Epidermal melanocyte (primary cell): ENCODE results near the gene GTPBP4.
"Not testable (repeated sequence)": the region's sequence is repeated elsewhere in the genome, so short reads cannot be mapped to it uniquely, and the experiment has no call there.

Source experiments
- DNase-seq: peaks from one replicate; pipeline ENCODE4 v3.0.0; 2011; ENCODE audit warnings: low spot score; ENCODE audit not compliant: insufficient read length

The GTPBP4 gene

DNA sequence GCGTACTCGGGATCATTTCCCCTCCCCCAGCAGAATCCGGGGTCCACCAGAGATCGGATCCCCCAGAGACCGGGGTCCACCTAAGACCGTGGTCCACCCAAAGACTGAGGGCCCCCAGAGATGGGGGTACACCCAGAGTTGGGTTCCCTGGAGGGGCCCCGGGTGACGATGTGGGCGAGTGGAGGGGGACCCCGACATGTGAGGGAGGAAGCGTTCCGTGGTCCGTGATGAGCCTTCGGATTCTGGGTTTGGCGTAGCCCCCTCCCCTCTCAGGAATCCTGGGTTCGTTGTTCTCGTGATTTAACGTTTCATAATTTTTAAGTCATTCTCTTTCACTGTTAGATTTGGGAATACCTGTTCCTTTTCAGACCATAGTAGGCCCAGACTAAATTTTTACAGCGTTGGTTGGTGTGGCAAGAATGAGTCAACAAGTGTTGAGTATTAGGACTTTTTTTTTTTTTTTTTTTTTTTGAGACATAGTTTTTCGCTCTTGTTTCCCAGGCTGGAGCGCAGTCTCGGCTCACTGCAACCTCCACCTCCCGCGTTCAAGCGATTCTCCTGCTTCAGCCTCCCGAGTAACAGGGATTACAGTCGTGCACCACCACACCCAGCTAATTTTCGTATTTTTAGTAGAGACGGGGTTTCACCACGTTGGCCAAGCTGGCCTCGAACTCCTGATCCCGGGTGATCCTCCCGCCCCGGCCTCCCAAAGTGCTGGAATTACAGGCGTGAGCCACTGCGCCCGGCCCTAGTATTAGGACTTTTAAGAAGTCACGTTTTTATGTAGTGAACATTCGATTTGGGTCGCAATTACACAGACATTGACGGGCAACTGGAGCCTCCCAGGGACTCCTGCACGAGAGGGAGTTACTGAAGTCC is 672 bp downstream of the GTPBP4 start:
- no peak for DNase-seq

GRCh38 chr10:990808-991207 is 2.6 kb downstream of the GTPBP4 start:
- no peak for DNase-seq

GRCh38 chr10:992467-992866 is 4.2 kb downstream of the GTPBP4 start:
- no peak for DNase-seq

DNA sequence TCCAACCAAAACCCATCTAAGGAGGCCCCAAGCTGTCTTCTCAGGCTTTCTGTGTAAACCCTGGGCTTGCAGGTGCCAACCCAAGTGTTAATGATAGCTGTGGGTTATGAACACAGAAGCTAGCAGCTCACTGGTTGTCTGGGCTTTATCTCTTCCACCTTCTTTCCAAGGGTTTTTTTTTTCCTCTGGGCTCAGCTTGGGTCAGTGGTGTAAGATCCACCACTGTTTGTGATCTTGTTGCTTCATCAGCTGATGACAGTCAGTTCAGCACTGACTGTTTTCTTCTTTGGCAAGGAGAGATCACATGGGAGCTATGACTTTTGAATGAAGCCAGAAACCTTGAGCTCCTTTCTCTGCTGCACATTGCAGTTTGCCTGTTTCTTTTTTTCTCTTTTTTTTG is 4.6 kb downstream of the GTPBP4 start:
- no peak for DNase-seq

DNA sequence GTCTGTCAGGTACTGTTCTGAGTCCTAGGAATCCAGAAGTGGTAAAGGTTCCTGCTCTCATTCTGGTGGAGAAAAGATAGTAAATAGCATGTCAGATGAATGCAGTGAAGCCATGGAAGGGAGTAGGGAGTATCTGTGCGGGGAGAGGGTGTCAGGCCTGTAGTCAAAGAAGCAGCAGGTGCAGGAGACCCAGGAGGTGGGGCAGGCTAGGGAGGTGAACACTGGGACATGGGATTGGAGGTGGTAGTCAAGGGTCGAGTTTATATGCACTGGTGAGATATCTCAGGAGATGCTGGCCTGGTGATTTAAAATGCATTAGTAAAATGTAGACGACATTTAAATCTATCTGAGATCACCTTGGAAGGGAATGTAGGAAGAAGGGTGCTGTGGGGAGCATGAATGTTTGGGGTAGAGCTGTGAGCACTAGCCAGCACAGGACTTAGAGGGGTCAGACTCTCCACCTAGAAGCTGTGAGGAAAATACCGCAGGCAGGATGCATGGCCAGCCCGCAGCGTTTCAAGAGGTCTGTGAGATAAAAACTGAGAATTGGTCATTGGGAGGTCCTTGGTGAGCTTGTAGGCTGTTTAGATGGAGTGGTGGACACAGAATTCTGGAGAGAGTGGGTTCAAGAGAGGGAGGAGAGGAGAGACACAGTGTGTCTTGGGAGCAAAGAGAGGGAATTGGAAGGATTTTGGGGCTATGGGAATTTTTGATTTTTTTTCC is 6.8 kb downstream of the GTPBP4 start:
- DNase-seq: no peak

GRCh38 chr10:995559-995926 is 7.3 kb downstream of the GTPBP4 start:
- DNase-seq: no peak

DNA sequence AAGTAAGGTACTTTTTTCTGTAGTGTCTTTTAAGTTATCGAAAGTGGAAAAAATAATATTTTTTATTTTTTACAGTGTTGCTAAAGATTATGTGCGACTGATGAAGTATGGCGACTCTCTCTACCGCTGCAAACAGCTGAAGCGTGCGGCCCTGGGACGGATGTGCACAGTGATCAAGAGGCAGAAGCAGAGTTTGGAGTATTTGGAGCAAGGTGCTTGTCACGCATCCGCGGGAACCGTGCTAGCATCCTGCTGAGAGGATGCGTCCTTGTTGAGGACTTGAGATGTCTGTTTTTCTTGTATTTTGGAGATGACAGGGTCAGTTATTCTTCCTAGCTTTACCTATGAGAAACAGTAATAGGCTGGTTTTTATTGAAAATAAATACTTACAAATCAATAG is 7.8 kb downstream of the GTPBP4 start:
- DNase-seq: no peak

- no peak for DNase-seq
These were observed 9.2 kb downstream of the GTPBP4 start for GRCh38 chr10:997266-998022.

GRCh38 chr10:1002425-1003006 is 14.3 kb downstream of the GTPBP4 start:
- no peak for DNase-seq

- DNase-seq: no peak
These were observed 15.8 kb downstream of the GTPBP4 start for GRCh38 chr10:1003884-1004670.

DNA sequence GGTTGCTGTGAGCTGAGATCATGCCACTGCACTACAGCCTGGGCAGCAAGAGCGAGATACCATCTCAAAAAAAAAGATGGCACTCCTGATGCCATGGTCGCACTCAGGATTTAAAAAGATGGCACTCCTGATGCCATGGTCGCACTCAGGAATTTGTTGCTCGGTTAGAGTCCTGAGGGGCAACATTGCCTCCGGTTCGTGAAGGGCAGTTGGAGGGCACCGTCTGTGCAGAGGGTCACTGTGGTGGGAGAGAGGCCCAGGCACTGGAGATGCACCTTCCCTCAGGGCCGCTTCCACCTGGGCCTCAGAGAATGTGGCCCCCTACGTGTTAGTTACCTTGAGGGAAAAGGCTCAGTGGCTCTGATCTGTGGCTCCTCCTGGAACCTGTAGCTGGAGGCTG is 18.3 kb downstream of the GTPBP4 start:
- no peak for DNase-seq

GRCh38 chr10:1007583-1007982 is 19.3 kb downstream of the GTPBP4 start:
- no peak for DNase-seq

DNA sequence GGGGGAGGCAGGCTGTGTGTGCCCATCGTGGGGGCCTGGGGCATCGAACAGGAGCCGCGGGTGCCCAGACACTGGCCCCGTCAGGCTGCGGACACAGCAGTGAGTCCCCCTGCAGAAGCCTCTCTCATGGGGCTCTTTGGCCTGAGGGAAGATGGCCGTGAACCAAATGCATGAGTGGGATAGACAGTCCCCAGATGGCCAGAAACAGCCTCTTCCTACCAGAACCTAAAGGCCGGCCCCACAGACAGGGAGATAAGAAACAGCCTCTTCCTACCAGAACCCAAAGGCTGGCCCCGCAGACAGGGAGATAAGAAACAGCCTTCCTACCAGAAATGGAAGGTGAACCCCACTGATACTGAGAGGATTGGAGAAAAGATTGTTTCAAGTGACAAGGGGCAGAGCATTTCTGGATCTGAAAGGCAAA is 20.8 kb downstream of the GTPBP4 start:
- DNase-seq: no peak

DNA sequence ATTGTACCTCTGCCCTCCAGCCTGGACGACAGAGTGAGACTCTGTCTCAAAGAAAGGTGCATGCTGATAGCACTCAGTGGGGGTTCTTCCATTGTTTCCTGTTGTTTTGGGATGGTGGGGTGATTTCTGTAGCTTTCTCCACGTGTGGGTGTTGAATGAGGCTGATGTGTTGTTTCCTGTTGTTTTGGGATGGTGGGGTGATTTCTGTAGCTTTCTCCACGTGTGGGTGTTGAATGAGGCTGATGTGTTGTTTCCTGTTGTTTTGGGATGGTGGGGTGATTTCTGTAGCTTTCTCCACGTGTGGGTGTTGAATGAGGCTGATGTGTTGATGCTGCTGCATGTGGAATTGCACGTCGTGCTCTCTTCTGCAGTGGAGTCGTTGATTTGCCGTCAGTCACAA is 21.7 kb downstream of the GTPBP4 start:
- DNase-seq: not testable (repeated sequence)

DNA sequence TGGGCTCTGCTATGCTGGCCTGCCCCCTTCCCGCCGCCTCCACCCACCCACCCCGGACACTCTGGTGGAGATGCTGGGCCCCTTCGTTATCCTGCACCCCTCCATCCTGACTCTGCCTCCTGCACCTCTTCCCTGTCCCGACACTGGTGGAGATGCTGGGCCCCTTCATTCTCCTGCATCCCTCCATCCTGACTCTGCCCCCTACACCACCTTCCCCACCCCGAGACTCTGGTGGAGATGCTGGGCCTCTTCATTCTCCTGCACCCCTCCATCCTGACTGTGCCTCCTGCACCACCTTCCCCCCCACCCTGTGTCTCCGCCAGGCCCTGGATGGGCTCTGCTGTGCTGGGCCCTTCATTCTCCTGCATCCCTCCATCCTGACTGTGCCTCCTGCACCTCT is 22.5 kb downstream of the GTPBP4 start:
- DNase-seq: no peak

GRCh38 chr10:1011696-1012095 is 23.5 kb downstream of the GTPBP4 start:
- DNase-seq: no peak

- no peak for DNase-seq
These were observed 27.5 kb downstream of the GTPBP4 start for GRCh38 chr10:1015688-1016087.

DNA sequence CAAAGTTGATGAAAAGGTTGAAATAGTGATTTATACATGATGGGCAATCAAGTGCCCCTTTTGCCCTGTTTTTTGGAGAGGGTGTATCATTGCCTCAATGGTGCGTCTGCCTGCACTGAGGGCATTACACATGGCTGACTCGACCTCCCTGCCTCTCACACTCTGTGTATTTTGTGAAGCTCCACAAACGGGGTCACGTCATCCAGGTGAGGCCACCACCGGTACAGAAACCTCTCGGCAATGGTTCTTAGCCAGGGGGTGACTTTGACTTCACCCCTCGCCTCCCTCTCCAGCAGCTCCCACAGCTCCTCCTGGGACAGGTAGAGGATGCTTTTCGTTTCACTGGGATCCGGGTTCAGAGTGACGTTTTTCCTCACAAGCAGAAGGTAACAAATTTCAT is 31.1 kb downstream of the GTPBP4 start:
- DNase-seq: no peak

DNA sequence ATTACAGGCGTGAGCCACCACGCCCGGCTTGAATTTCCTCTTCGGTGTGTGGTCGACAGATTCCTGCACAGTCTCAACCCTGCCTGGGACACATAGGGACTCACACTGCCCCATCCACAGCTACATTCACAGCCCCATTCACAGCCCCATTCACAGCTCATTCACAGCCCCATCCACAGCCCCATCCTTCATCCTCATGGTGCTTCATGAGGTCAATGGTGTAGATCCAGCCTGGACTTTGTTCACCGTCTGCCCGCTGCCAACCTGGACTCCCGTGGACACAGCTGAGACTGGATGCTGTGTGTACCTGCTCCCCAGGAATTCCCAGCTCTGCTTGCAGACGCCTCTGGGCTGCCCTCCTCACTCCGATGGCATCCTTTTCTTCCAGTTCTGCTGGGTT is 32.2 kb downstream of the GTPBP4 start:
- DNase-seq: no peak

DNA sequence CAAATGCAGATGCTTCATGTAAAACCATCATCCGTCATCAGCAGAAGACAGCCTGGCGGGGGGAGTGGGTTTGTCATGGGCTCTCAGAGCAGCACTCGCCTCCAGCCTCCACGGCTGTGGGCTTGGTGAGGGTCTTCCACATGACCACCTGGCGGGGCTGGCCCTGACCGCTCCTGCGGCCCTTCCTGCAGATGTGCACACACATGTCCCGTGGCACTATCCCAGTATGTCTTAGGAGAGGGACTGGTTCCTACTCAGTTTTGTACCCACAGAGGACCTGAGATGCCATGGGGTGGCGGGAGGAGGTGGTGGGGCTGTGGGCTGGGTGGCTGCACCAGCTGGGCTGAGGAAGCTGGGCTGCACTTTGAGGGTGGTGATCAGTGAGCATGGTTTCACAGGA is 32.7 kb downstream of the GTPBP4 start:
- DNase-seq: no peak

DNA sequence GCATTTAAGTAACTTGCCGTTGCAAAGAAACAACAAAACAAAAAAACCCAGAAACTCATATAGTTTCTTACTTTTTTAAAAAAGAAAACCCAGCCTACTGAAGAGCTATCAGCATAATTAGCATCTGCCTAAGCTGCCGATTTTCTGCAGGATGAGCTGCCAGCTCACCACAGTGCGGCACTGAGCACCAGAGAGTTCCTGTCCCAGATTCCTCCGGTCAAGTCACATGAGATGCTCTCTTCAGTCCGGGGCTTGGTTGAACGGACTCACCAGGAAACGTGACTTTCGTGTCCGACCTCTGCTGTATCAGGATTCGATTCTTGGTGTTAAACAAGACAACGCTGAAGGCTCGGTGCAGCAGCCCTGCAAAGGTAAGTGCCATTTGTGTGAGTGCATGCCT is 34.2 kb downstream of the GTPBP4 start:
- no peak for DNase-seq
